IMR-90 (cell line): Measurements from ENCODE around the gene ERC2. TPM values are rescaled to one million over a fixed set of nuclear protein-coding genes. Genes with fewer than 3 reads are reported as not detected.

Experiments
- ATAC-seq: fragments of 200-7000 bp; cut with Tn5 transposase; 2 replicates; pipeline ENCODE4 v1.9.1; 2020; ENCODE audit warnings: low read depth, mild to moderate bottlenecking, moderate library complexity
- BruUV-seq: library from RNA; stranded (reverse); fragments of 400-500 nt; replicated peaks from 2 replicates; lab custom pipeline; 2021; lab: Mats Ljungman, UMichigan
- CTCF ChIA-PET: fragments of 300-600 bp; formaldehyde crosslinking; extraction: SDS; loops from one replicate; lab custom pipeline; 2021; ENCODE audit warnings: antibody characterized with exemption; lab: Yijun Ruan, JAX
- POLR2A ChIA-PET: fragments of 300-600 bp; sonication (Branson Sonifier 250); formaldehyde crosslinking; loops from one replicate; lab custom pipeline; 2022; ENCODE audit warnings: antibody characterized with exemption; ENCODE audit not compliant: unreplicated experiment; lab: Charles Lee
- DNase-seq: peaks from one replicate; pipeline ENCODE4 v3.0.0; 2013
- H2AFZ ChIP-seq: replicated peaks from 2 replicates; pipeline ENCODE3; 2013; ENCODE audit warnings: low read length, mild to moderate bottlenecking; ENCODE audit not compliant: poor library complexity
- H2AK5ac ChIP-seq: 2 replicates; pipeline ENCODE4 v1.6.1; 2013; ENCODE audit warnings: low read depth, low read length, inconsistent platforms
- H2AK9ac ChIP-seq: replicated peaks from 2 replicates; pipeline ENCODE3; 2013; ENCODE audit warnings: mild to moderate bottlenecking, low read depth, low read length, moderate library complexity; ENCODE audit not compliant: poor library complexity
- H2BK120ac ChIP-seq: 2 replicates; pipeline ENCODE4 v1.6.1; 2013; ENCODE audit warnings: low read depth, low read length, inconsistent platforms
- H2BK15ac ChIP-seq: 3 replicates; pipeline ENCODE4 v1.6.1; 2013; ENCODE audit warnings: low read depth, low read length, inconsistent platforms
- H2BK20ac ChIP-seq: 2 replicates; pipeline ENCODE4 v1.6.1; 2013; ENCODE audit warnings: low read depth, mild to moderate bottlenecking, inconsistent platforms, low read length, moderate library complexity
- H2BK5ac ChIP-seq: 2 replicates; pipeline ENCODE4 v1.6.1; 2013; ENCODE audit warnings: mild to moderate bottlenecking, low read depth, low read length, inconsistent platforms; ENCODE audit not compliant: poor library complexity, severe bottlenecking
- H3K14ac ChIP-seq: replicated peaks from 2 replicates; pipeline ENCODE4 v1.6.1; 2013; ENCODE audit warnings: low read depth, low read length, inconsistent platforms
- H3K18ac ChIP-seq: 2 replicates; pipeline ENCODE4 v1.6.1; 2013; ENCODE audit warnings: low read depth, low read length, control low read depth
- H3K23ac ChIP-seq: 2 replicates; pipeline ENCODE4 v1.6.1; 2013; ENCODE audit warnings: low read depth, low read length, inconsistent platforms
- H3K27ac ChIP-seq: 2 replicates; pipeline ENCODE4 v1.5.1; 2013; ENCODE audit warnings: mild to moderate bottlenecking, control low read depth, low read length; ENCODE audit not compliant: insufficient read depth
- H3K27me3 ChIP-seq: 2 replicates; pipeline ENCODE4 v1.6.1; 2013; ENCODE audit warnings: low read length; ENCODE audit not compliant: control insufficient read depth, insufficient read depth
- H3K36me3 ChIP-seq: 2 replicates; pipeline ENCODE4 v1.6.1; 2013; ENCODE audit warnings: low read length, mixed read lengths; ENCODE audit not compliant: control insufficient read depth, insufficient read depth
- H3K4ac ChIP-seq: 2 replicates; pipeline ENCODE4 v1.6.1; 2013; ENCODE audit warnings: low read depth, low read length, inconsistent platforms
- H3K4me1 ChIP-seq: 2 replicates; pipeline ENCODE4 v1.6.1; 2013; ENCODE audit warnings: low read length, mixed read lengths; ENCODE audit not compliant: control insufficient read depth, insufficient read depth
- H3K4me2 ChIP-seq: 2 replicates; pipeline ENCODE4 v1.6.1; 2013; ENCODE audit warnings: low read depth, mild to moderate bottlenecking, control low read depth, low read length, moderate library complexity
- H3K4me3 ChIP-seq: 2 replicates; pipeline ENCODE4 v1.5.1; 2013; ENCODE audit warnings: low read depth, mild to moderate bottlenecking, control low read depth, low read length, moderate library complexity; ENCODE audit not compliant: insufficient read depth
- H3K56ac ChIP-seq: 2 replicates; pipeline ENCODE4 v1.6.1; 2013; ENCODE audit warnings: low read length, inconsistent platforms; ENCODE audit not compliant: insufficient read depth; ENCODE audit errors: extremely low read depth
- H3K79me1 ChIP-seq, 2 experiments: 2 replicates each; pipeline ENCODE4 v1.6.1; 2013; ENCODE audit warnings: low read length in 2 of 2, inconsistent platforms in 1 of 2, low read depth in 1 of 2
- H3K9ac ChIP-seq: 2 replicates; pipeline ENCODE4 v1.6.1; 2013; ENCODE audit warnings: low read depth, low read length, control low read depth
- H3K9me1 ChIP-seq: 2 replicates; pipeline ENCODE4 v1.6.1; 2013; ENCODE audit warnings: low read length, inconsistent platforms; ENCODE audit not compliant: insufficient read depth
- H3K9me3 ChIP-seq: 2 replicates; pipeline ENCODE4 v1.6.1; 2013; ENCODE audit warnings: low read length; ENCODE audit not compliant: control insufficient read depth, insufficient read depth
- H4K20me1 ChIP-seq: 2 replicates; pipeline ENCODE4 v1.6.1; 2013; ENCODE audit warnings: low read length, inconsistent platforms; ENCODE audit not compliant: insufficient read depth
- H4K5ac ChIP-seq: 2 replicates; pipeline ENCODE4 v1.6.1; 2013; ENCODE audit warnings: mild to moderate bottlenecking, low read depth, low read length, control low read depth
- H4K8ac ChIP-seq, 2 experiments: 2 replicates each; pipeline ENCODE4 v1.6.1; 2013; ENCODE audit warnings: low read depth in 2 of 2, low read length in 2 of 2, control low read depth in 1 of 2, inconsistent platforms in 1 of 2
- H4K91ac ChIP-seq: 2 replicates; pipeline ENCODE4 v1.6.1; 2013; ENCODE audit warnings: low read depth, low read length, inconsistent platforms; ENCODE audit not compliant: insufficient read depth
- CTCF ChIP-seq: conservative IDR thresholded peaks from 2 replicates; pipeline ENCODE4 v1.5.1; 2012; ENCODE audit warnings: mild to moderate bottlenecking, low read depth, low read length, improper control_type of control experiment
- FOS ChIP-seq: fragments of 150-350 bp; IDR thresholded peaks from 2 replicates; pipeline ENCODE4 v1.6.1; 2016; ENCODE audit warnings: low read depth, low read length
- USF2 ChIP-seq: fragments of 150-350 bp; IDR thresholded peaks from 2 replicates; pipeline ENCODE4 v1.6.1; 2017; ENCODE audit warnings: mild to moderate bottlenecking, antibody characterized with exemption, low read length, low read depth
- WGBS, 2 experiments: methylation state at CpG; one replicate each; pipeline versions ENCODE4 v1.1.5 to v1.1.7; 2013; ENCODE audit warnings: missing lambda C conversion rate in 2 of 2; ENCODE audit not compliant: insufficient read length in 1 of 2; ENCODE audit errors: extremely low coverage in 2 of 2; 5-methylcytosine and 5-hydroxymethylcytosine counted together
- dilution Hi-C: fragments of 300-500 bp; cut with HindIII; formaldehyde crosslinking; loops from one replicate; pipeline ENCODE4 v1.14.3; 2018; ENCODE audit warnings: low sequenced_read_pairs; ENCODE audit not compliant: unreplicated experiment
- in situ Hi-C: fragments of 300-500 bp; cut with MboI; formaldehyde crosslinking; loops from 3 replicates; pipeline ENCODE4 v1.14.3; 2019; ENCODE audit warnings: low sequenced_read_pairs, inconsistent platforms, mixed read lengths
- intact Hi-C: fragments of 100-400 bp; cut with micrococcal nuclease; formaldehyde crosslinking; loops from 2 replicates; pipeline ENCODE4 v1.10.0; 2022
- polyA plus RNA-seq, 3 experiments: library from polyadenylated mRNA; depleted of rRNA; stranded (reverse); fragments of >200 nt; gene quantifications; 2 replicates each; pipeline ENCODE4 v1.2.3, GENCODE V29; 2012; ENCODE audit warnings: low replicate concordance in 1 of 3
- total RNA-seq: library from RNA; depleted of rRNA; stranded (reverse); fragments of >200 nt; gene quantifications from 2 replicates; pipeline ENCODE4 v1.2.3, GENCODE V29; 2012

Gene ERC2
- total and polyA plus RNA-seq, 2 of the 4 experiments (the other 2 are of a cell fraction), result 0.17 to 0.18 TPM

- H3K9me3 ChIP-seq, result no peaks in the 10 kb centered on the region
- H2BK5ac ChIP-seq, result no peak overlapping the region
- no peak overlapping the region for H4K8ac ChIP-seq
- H4K5ac ChIP-seq, result no peak overlapping the region
- H3K14ac ChIP-seq, result no peak overlapping the region
- ChIA-PET CTCF (interaction anchor here (1.2 kb wide), 1 partner anchor 18 kb away, joined by 3 read pairs; no protein-coding TSS in a partner anchor), POLR2A (interaction anchor here (0.6 kb wide), 1 partner anchor 760 kb away, joined by 3 read pairs; no protein-coding TSS in a partner anchor)
- intact Hi-C loops, result no loop called here
- no peaks in the 10 kb centered on the region for H3K36me3 ChIP-seq
- DNase-seq, result no peak
- no peak overlapping the region for H3K18ac ChIP-seq
- peaks cover 4% of the 10 kb centered on the region; the same call in 1 of the 2 replicates for H3K4me1 ChIP-seq
- H2AK9ac ChIP-seq, result no peak overlapping the region
- ATAC-seq, result no peak
- H2AK5ac ChIP-seq, result no peak overlapping the region
- no peak overlapping the region for H2BK15ac ChIP-seq
- H3K56ac ChIP-seq, result no peak overlapping the region
- BruUV-seq, result no TSS peak
- no peak overlapping the region for H2AFZ ChIP-seq
- H3K27ac ChIP-seq, result no peak overlapping the region
- H2BK120ac ChIP-seq, result no peak overlapping the region
- dilution Hi-C loops, result no loop called here
- no peak overlapping the region for H2BK20ac ChIP-seq
- H3K9me1 ChIP-seq, result no peaks in the 10 kb centered on the region
- no peak overlapping the region for H3K4me3 ChIP-seq
- H3K23ac ChIP-seq, result no peak overlapping the region
- H3K9ac ChIP-seq, result no peak overlapping the region
- TF ChIP-seq USF2 (no peak), CTCF (no peak), FOS (no peak)
- no peaks in the 10 kb centered on the region for H4K20me1 ChIP-seq
- no CpG with 5 or more reads among the region's 7 CpGs for WGBS, 2 experiments
- H3K4ac ChIP-seq, result no peak overlapping the region
- in situ Hi-C loops, result loop anchor here (10.0 kb wide), 4 partner anchors 565 to 1305 kb away; no protein-coding TSS in a partner anchor
- peaks cover 2% of the 10 kb centered on the region for H3K27me3 ChIP-seq
- no peak overlapping the region for H4K91ac ChIP-seq
- no peaks in the 10 kb centered on the region for H3K79me1 ChIP-seq
- no peak overlapping the region for H3K4me2 ChIP-seq
These were observed 738.7 kb downstream of the ERC2 start for GRCh38 chr3:55729546-55729945.
